Measurements from ENCODE around the gene HCAR1. TPM values are rescaled to one million over a fixed set of nuclear protein-coding genes. Genes with fewer than 3 reads are reported as not detected.
"Not testable (repeated sequence)": the region's sequence is repeated elsewhere in the genome, so short reads cannot be mapped to it uniquely, and the experiment has no call there.

The HCAR1 gene
- total RNA-seq, 1 donor from 2014 or later = 1.6 TPM

DNA sequence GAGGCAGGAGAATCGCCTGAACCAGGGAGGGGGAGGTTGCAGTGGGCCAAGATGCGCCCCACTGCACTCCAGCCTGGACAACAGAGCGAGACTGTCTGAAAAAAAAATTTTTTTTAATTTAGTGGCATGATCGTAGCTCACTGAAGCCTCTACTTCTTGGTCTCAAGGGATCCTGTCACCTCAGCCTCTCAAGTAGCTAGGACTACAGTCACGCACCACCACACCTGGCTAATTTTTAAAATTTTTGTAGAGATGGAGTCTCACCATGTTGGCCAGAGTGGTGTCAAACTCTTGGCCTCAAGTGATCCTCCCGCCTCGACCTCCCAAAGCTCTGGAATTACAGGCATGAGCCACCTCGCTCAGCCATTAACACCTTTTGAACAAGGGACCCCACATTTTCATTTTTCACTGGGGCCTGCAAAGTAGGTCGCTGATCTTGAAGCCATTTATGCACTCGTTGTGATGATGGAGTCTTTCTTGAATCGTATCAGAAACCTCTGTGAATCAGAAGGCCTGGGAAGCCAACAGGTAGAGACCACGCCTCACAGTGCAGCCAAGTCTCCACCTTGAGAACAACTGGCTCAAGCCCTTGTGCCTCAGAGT is 5.9 kb downstream of the HCAR1 start:
- H3K27ac ChIP-seq = no peak overlapping the region
- H3K9me3 ChIP-seq = no peaks in the 10 kb centered on the region
- H3K4me3 ChIP-seq = no peak overlapping the region
- intact Hi-C loops (cut with DNase I) = no loop called here
- H3K27me3 ChIP-seq (ENCODE audit: low read depth) = no peaks in the 10 kb centered on the region
- no peak for ATAC-seq
- H3K4me1 ChIP-seq = peaks cover 20% of the 10 kb centered on the region
- DNase-seq = no peak
- TF ChIP-seq, protein P1, sequence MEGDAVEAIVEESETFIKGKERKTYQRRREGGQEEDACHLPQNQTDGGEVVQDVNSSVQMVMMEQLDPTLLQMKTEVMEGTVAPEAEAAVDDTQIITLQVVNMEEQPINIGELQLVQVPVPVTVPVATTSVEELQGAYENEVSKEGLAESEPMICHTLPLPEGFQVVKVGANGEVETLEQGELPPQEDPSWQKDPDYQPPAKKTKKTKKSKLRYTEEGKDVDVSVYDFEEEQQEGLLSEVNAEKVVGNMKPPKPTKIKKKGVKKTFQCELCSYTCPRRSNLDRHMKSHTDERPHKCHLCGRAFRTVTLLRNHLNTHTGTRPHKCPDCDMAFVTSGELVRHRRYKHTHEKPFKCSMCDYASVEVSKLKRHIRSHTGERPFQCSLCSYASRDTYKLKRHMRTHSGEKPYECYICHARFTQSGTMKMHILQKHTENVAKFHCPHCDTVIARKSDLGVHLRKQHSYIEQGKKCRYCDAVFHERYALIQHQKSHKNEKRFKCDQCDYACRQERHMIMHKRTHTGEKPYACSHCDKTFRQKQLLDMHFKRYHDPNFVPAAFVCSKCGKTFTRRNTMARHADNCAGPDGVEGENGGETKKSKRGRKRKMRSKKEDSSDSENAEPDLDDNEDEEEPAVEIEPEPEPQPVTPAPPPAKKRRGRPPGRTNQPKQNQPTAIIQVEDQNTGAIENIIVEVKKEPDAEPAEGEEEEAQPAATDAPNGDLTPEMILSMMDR (IDR thresholded peaks at IDR 0.05) = no peak
- no peaks in the 10 kb centered on the region for H3K36me3 ChIP-seq

DNA sequence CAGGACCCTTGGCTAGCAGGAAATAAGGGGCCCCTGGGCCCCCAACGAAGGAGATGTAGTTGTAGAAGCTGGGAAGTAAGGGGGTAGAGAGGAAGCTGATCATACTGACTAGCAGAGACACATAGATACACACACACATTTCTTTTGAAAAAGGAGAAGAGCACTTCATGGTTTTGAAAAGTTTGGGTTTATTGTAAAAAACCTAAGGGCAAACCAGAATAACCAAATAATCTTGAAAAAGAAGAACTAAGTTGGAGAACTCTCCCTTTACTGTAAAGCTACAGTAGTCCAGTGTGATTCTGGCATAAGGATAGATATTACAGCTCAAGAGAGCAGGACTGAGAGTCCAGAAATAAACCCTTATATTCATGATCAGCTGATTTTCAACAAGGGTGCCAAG is 8.3 kb downstream of the HCAR1 start:
- Histone ChIP-seq H3K9me3 (no peaks in the 10 kb centered on the region), H3K4me3 (no peak overlapping the region), H3K27ac (no peak overlapping the region), H3K4me1 (peaks cover 20% of the 10 kb centered on the region), H3K27me3 (ENCODE audit: low read depth) (no peaks in the 10 kb centered on the region), H3K36me3 (no peaks in the 10 kb centered on the region)
- ATAC-seq (no peak), DNase-seq (no peak)
- TF ChIP-seq, protein P1 (IDR thresholded peaks at IDR 0.05) = no peak
- intact Hi-C loops (cut with DNase I) = no loop called here

DNA sequence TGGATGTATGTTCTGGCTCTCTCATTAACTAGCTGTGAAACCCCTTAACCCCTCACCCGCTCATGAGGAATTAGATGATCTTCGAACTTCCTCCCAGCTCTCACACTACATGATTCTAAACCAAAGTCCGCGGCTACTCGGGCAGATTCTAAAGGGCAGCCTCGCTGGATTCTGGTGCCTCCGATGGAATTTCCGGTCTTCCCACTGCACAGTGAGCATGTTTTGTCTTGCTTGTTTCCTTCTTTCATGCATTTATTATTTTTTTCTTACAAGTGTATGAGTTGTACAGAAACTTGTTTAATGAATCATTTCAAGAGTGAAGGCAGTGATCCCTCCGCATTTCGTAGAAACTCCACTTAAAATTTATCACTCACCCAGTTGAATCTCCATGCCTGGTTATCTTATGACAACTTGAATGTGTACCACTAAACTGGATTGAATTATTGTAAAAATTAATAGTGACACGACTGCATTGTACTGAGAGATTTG is 9.5 kb downstream of the HCAR1 start:
- intact Hi-C loops (cut with DNase I) = no loop called here

DNA sequence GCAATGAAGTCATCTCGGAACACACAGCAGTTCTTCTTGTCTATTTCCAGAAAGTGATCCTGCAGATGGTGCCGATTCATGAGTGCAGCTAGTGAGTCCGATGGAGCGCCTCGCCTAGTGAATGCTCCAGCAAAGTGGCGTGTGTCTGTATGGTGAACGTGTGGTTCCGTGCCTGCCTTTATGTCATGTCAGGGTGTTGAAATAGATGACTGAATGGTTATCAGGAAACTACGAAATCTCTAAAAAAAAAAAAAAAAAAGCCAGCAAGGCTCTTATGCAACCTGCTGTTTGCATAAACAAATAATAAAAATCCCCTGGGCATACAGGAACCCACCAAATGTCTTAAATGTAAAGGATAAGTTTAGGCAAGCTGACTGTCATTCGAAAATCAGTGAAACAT is 14.0 kb downstream of the HCAR1 start, which contains the start of gene HCAR3:
HCAR3 (minus strand) TSS at position 154 of the 400 bp plus-strand sequence; CDS start at position 80, 74 bp downstream.
- peak; percentile 50 to 70 for ATAC-seq
- H3K4me1 ChIP-seq = peaks cover 13% of the 10 kb centered on the region
- H3K27ac ChIP-seq; H3K27me3 ChIP-seq (ENCODE audit: low read depth); intact Hi-C loops (cut with DNase I); H3K4me3 ChIP-seq; DNase-seq; H3K9me3 ChIP-seq; H3K36me3 ChIP-seq: not testable (repeated sequence)

More for the DNA sequence above, 9.5 kb downstream of the HCAR1 start:
- Histone ChIP-seq H3K9me3 (no peaks in the 10 kb centered on the region), H3K4me1 (peaks cover 20% of the 10 kb centered on the region), H3K4me3 (no peak overlapping the region), H3K36me3 (no peaks in the 10 kb centered on the region), H3K27ac (no peak overlapping the region), H3K27me3 (ENCODE audit: low read depth) (no peaks in the 10 kb centered on the region)
- no peak for ATAC-seq
- TF ChIP-seq, protein P1 (IDR thresholded peaks at IDR 0.05) = no peak
- no peak for DNase-seq

DNA sequence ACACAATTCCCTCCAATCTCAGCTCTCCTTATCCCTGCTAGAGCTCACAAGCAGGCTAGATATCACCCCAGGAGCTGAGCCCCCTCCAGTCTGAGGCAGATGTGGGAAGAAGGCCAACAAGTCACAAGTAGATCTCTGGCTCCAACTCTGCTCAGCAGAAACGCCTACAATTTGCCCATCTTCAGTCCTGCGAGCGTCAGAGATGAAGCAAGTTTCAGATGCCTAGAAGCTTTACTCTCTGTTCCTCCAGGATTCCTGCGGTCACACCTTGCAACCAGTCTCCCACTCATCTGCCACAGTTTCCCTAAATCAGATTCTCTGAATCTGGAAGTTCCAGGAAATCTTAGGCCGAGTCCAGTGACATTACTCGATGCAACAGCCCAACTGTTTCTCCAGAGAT is 15.4 kb downstream of the HCAR1 start:
- ATAC-seq = peak; percentile 44 to 53
- H3K4me1 ChIP-seq; H3K4me3 ChIP-seq; H3K27me3 ChIP-seq (ENCODE audit: low read depth); DNase-seq; intact Hi-C loops (cut with DNase I); H3K9me3 ChIP-seq; H3K36me3 ChIP-seq; H3K27ac ChIP-seq: not testable (repeated sequence)

DNA sequence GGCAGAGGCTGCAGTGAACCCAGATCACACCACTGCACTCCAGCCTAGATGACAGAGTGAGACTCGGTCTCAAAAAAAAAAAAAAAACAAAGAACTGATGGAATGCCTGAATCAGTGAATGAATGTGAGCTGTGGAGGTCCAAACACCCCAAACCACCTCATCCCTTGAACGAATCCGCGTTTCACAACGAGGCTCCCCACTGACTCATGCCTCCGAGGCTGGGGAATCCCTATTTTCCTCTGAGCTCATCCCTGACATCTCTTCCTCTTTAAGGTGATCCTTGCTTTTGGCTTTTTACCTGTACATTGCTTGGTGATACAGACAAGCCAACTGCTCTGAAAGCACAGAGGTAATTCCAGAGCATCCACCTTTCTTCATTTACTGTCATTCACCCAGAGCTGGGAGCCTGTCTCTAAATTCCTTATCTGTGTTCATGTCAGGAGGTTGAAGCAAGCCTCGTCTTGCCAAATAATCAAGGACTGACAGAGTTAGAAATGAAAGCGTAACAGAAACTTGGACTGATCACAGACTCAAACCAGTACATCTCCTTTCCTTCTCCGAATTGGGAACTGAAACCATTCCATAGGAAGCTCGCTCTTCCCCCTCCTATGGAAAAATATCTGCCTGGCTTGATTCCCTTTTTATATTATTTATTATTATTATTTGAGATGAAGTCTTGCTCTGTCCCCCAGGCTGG is 17.0 kb downstream of the HCAR1 start:
- DNase-seq; H3K27ac ChIP-seq; H3K36me3 ChIP-seq; intact Hi-C loops (cut with DNase I); H3K4me3 ChIP-seq; H3K27me3 ChIP-seq (ENCODE audit: low read depth); H3K9me3 ChIP-seq; H3K4me1 ChIP-seq: not testable (repeated sequence)
- ATAC-seq = peak; percentile 55 to 60

DNA sequence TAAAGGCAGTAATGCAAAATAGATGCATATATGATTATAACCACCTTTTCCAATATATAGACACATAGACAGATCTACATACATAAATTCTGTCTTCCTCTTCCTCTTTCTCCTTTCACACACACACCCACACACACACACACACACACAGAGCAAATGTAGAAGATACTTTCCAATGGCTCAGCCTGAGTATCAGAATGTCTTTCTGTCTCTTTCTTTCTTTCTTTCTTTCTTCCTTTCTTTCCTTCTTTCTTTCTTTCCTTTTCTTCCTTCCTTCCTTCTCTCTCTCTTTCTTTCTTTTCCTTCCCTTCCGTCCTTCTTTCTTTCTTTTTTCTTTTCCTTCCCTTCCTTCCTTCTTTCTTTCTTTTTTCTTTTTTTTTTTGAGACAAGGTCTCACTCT is 19.4 kb downstream of the HCAR1 start:
- intact Hi-C loops (cut with DNase I); ATAC-seq: not testable (repeated sequence)

DNA sequence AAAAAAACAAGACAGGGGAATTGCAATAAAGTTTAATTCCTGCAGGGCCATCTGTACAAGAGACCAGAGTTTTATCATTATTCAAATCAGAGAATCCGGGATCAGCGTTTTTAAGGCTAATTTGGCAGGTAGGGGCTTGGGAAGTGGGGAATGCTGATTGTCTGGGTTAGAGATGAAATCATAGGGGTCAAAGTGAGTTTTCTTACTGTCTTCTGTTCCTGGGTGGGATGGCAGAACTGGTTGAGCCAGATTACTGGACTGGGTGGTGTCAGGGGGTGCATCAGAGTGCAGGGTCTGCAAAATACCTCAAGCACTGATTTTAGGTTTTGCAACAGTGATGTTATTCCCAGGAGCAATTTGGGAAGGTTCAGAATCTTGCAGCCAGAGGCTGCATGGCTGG is 20.3 kb downstream of the HCAR1 start:
- H3K27ac ChIP-seq; ATAC-seq; H3K4me3 ChIP-seq; H3K36me3 ChIP-seq; H3K27me3 ChIP-seq (ENCODE audit: low read depth); DNase-seq; H3K9me3 ChIP-seq; H3K4me1 ChIP-seq; intact Hi-C loops (cut with DNase I): not testable (repeated sequence)

More for the DNA sequence above, 19.4 kb downstream of the HCAR1 start:
- not testable (repeated sequence) for H3K27ac ChIP-seq; H3K4me1 ChIP-seq; H3K4me3 ChIP-seq; H3K27me3 ChIP-seq (ENCODE audit: low read depth); H3K36me3 ChIP-seq; DNase-seq; H3K9me3 ChIP-seq

DNA sequence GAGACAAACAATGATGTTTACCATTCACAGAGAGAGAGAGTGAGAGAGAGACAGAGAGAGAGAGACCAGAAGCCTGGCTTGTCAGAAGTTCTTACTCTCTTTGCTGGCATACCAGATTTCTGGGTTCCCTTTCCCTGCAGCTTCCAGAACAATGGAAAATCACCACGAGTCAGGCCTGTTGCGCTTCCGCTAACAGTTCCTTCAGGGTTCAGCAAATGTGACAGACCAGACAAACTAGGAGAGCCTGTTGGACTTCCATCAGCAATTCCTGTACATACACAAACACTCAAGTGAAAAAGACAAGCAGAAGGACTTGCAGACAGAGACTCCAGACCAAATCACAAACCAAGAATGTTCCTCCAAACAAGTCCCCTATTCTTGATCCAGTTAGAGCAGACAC is 21.4 kb downstream of the HCAR1 start:
- H3K27ac ChIP-seq; H3K9me3 ChIP-seq; intact Hi-C loops (cut with DNase I); DNase-seq; ATAC-seq; H3K4me1 ChIP-seq; H3K4me3 ChIP-seq; H3K27me3 ChIP-seq (ENCODE audit: low read depth); H3K36me3 ChIP-seq: not testable (repeated sequence)

DNA sequence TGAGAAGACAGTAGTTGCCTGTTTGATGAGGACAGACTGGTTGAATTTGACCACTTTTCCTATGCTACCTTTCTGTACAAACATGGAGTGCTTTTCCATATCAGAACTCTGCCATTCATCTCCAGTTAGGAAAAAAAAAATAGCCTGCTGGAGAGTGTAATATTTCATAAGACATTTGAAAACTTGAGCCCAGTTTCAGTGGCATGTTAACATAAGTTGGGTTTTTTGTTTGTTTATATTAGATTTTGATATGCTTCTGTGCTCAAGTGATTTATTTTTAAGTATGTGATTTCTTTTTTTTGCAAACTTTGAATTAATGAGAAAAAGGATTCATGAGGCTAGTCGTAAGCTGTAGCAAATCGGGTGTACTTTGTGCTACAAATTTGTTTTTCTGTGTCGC is 26.8 kb downstream of the HCAR1 start:
- H3K9me3 ChIP-seq; intact Hi-C loops (cut with DNase I); H3K27me3 ChIP-seq (ENCODE audit: low read depth); DNase-seq; ATAC-seq; H3K4me3 ChIP-seq; H3K27ac ChIP-seq; H3K4me1 ChIP-seq; H3K36me3 ChIP-seq: not testable (repeated sequence)
